NCI-H2196 treated with DMSO at 0.1 percent for 48 hours (cell line): ENCODE results near the gene FHIP1B.

Source experiments
- DNase-seq: peaks from one replicate; lab custom pipeline; 2025; ENCODE audit not compliant: unreplicated experiment; lab: John Stamatoyannopoulos, UW

Gene FHIP1B

GRCh38 chr11:6203327-6203726 lies 31.1 kb downstream of the FHIP1B start:
- no peak for DNase-seq

- DNase-seq, result no peak
Observed at GRCh38 chr11:6202041-6202440, 32.4 kb downstream of the FHIP1B start.

- DNase-seq, result no peak
Observed at GRCh38 chr11:6201481-6201880, 33.0 kb downstream of the FHIP1B start.

- no peak for DNase-seq
Observed at GRCh38 chr11:6200975-6201374, 33.5 kb downstream of the FHIP1B start.

- DNase-seq, result no peak
Observed at GRCh38 chr11:6199174-6199810, 35.1 kb downstream of the FHIP1B start, which contains the start of gene OR52W1. Gene OR52W1, plus strand, starts transcription at chr11:6199224. Its CDS starts 0 bp downstream, at chr11:6199224.

- DNase-seq, result no peak
Observed at GRCh38 chr11:6197466-6198200, 36.8 kb downstream of the FHIP1B start.

GRCh38 chr11:6196396-6196795 lies 38.0 kb downstream of the FHIP1B start:
- DNase-seq, result no peak

- DNase-seq, result no peak
Observed at GRCh38 chr11:6194065-6194581, 40.3 kb downstream of the FHIP1B start.

GRCh38 chr11:6191742-6192141 lies 42.7 kb downstream of the FHIP1B start:
- no peak for DNase-seq

GRCh38 chr11:6175440-6175839 lies 59.0 kb downstream of the FHIP1B start:
- no peak for DNase-seq

GRCh38 chr11:6170226-6170625 lies 64.2 kb downstream of the FHIP1B start, which contains the start of gene OR52B2:
Gene OR52B2, minus strand, starts transcription at chr11:6170326. Its CDS starts 0 bp downstream, at chr11:6170326.
- DNase-seq, result no peak
